ENCODE results near the gene RASGRF2.

DNA sequence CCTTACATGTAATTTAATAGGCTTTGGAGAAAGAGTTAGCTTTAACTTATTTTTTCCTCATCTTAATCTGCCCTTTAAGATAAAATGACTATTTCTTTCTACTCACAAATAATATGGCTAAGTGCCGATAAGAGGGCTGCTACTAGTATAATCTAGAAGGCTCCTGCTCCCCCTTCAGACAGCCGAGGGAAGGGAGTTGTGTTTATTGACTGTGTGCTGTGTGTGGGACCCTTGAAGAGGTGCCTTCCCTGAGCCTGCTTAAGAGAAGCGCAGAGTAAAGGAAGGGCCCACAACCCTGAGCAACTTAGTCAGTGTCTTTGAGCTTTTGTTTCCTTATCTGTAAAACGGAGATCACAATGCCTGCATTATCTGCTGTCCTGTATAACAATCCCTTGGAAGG lies 244.9 kb downstream of the RASGRF2 start:
- TF ChIP-seq EP300 (IDR thresholded peaks at IDR 0.05) (no peak), CTCF (IDR thresholded peaks at IDR 0.05) (no peak)
